IPS-NIHi11 (cell line): Measurements from ENCODE around the gene POLRMT.
A peak's percentile ranks its signal among the peaks of the same experiment; 100 is the strongest.
"Not testable (repeated sequence)": the region's sequence is repeated elsewhere in the genome, so short reads cannot be mapped to it uniquely, and the experiment has no call there.

Experiments
- DNase-seq: peaks from one replicate; pipeline ENCODE4 v3.0.0; 2012; ENCODE audit warnings: mixed read lengths, low spot score

The POLRMT gene

GRCh38 chr19:593055-593454 lies 40.3 kb downstream of the POLRMT start:
- DNase-seq = no peak

- no peak for DNase-seq
Observed at GRCh38 chr19:592101-592500, 41.2 kb downstream of the POLRMT start.

- peak; percentile 84 for DNase-seq
Observed at GRCh38 chr19:591099-591958, 42.0 kb downstream of the POLRMT start.

GRCh38 chr19:590750-591098 lies 42.6 kb downstream of the POLRMT start:
- DNase-seq = no peak

GRCh38 chr19:590396-590745 lies 43.0 kb downstream of the POLRMT start:
- no peak for DNase-seq

- DNase-seq = peak; percentile 69
Observed at GRCh38 chr19:589693-590395, 43.5 kb downstream of the POLRMT start, which contains the start of gene HCN2. Gene HCN2, plus strand, starts transcription at chr19:589881. Its CDS starts 65 bp downstream, at chr19:589946.

GRCh38 chr19:588741-589692 lies 44.3 kb downstream of the POLRMT start:
- DNase-seq = no peak

- DNase-seq = peak; percentile 82
Observed at GRCh38 chr19:588093-588740, 45.1 kb downstream of the POLRMT start.

- no peak for DNase-seq
Observed at GRCh38 chr19:585551-586110, 47.7 kb downstream of the POLRMT start.

GRCh38 chr19:585146-585545 lies 48.2 kb downstream of the POLRMT start:
- DNase-seq = not testable (repeated sequence)

- peak; percentile 91 for DNase-seq
Observed at GRCh38 chr19:584240-585001, 48.9 kb downstream of the POLRMT start.

- DNase-seq = no peak
Observed at GRCh38 chr19:583968-584239, 49.4 kb downstream of the POLRMT start.

- DNase-seq = no peak
Observed at GRCh38 chr19:583198-583967, 50.0 kb downstream of the POLRMT start.

- no peak for DNase-seq
Observed at GRCh38 chr19:582497-583197, 50.7 kb downstream of the POLRMT start.

- DNase-seq = no peak
Observed at GRCh38 chr19:581399-582111, 51.8 kb downstream of the POLRMT start.

GRCh38 chr19:580274-580835 lies 53.0 kb downstream of the POLRMT start:
- no peak for DNase-seq

- DNase-seq = no peak
Observed at GRCh38 chr19:579842-580155, 53.5 kb downstream of the POLRMT start.

GRCh38 chr19:579111-579841 lies 54.1 kb downstream of the POLRMT start:
- DNase-seq = no peak
